IMR-90 (cell line): ENCODE results near the gene NUP205.

ENCODE experiments used
- BHLHE40 ChIP-seq: fragments of 150-350 bp; IDR thresholded peaks from 2 replicates; pipeline ENCODE4 v1.6.1; 2016; ENCODE audit warnings: mild to moderate bottlenecking, low read depth, low read length
- FOS ChIP-seq: fragments of 150-350 bp; IDR thresholded peaks from 2 replicates; pipeline ENCODE4 v1.6.1; 2016; ENCODE audit warnings: low read depth, low read length
- POLR2A ChIP-seq: IDR thresholded peaks from 2 replicates; pipeline ENCODE4 v1.6.1; 2012; ENCODE audit warnings: mild to moderate bottlenecking, low read depth, low read length
- RAD21 ChIP-seq: IDR thresholded peaks from 2 replicates; pipeline ENCODE4 v1.6.1; 2012; ENCODE audit warnings: low read length, improper control_type of control experiment
- RCOR1 ChIP-seq: IDR thresholded peaks from 2 replicates; pipeline ENCODE4 v1.6.1; 2012; ENCODE audit warnings: mild to moderate bottlenecking, low read length, improper control_type of control experiment; ENCODE audit not compliant: insufficient replicate concordance
- RFX5 ChIP-seq: IDR thresholded peaks from 2 replicates; pipeline ENCODE4 v1.8.0; 2012; ENCODE audit warnings: low read depth, mild to moderate bottlenecking, low read length, moderate library complexity
- SMC3 ChIP-seq: fragments of 150-350 bp; IDR thresholded peaks from 2 replicates; pipeline ENCODE4 v1.6.1; 2016; ENCODE audit warnings: low read depth, mild to moderate bottlenecking, antibody characterized with exemption, low read length, moderate library complexity
- TF ChIP-seq, protein P1 (sequence below): fragments of 150-350 bp; IDR thresholded peaks from 2 replicates; pipeline ENCODE4 v1.6.1; 2017; ENCODE audit warnings: mild to moderate bottlenecking, antibody characterized with exemption, low read length, low read depth
- TF ChIP-seq, protein P2 (sequence below): conservative IDR thresholded peaks from 2 replicates; pipeline ENCODE4 v1.5.1; 2012; ENCODE audit warnings: mild to moderate bottlenecking, low read depth, low read length, improper control_type of control experiment

DNA sequence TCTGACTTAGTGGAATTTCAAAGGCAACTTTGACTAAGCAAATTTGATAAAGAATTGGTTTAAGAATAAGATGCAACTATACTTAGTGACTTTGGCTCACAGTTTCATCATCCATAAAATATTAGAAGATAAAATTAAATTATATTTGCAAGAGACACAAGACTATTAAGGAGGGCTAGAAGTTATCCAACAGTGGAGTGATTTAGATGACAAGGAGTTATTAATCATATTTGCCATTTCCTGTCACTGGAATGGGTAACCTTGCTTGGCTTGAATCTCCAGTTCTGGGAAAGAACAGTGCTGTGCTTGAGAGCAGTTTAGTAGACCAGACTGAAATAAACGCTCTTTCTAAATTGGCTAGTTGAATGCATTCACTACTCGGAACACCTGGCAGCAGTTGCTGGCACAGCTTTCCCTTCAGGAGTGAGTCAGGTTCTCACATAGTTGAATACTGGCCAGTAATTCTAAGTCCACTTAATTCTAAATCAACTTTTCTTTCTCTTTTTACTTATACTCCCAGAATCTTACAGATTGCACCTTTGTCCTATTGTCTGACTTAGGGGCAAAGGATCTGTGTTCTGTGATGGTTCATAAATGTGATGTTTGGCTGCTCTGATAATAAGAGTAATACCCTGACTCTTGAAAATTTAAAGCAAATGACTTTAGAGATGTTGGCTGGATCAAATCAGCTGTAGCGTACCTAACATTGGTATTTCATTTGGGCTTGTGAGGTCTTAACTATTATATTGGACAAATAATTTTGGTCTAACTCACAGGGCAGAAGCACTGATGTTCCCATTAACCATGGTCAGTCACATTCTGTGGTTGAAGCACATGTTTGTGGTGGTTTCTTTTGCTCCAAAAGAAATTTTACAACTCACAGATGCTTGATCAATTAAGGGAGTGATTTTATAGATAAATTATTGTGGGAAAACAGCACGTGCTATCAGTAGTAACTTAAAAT lies 121.2 kb downstream of the NUP205 start:
- TF ChIP-seq SMC3 (no peak), POLR2A (no peak), RCOR1 (no peak), BHLHE40 (no peak), RAD21 (no peak), RFX5 (no peak), FOS (no peak)
- TF ChIP-seq, protein P1, sequence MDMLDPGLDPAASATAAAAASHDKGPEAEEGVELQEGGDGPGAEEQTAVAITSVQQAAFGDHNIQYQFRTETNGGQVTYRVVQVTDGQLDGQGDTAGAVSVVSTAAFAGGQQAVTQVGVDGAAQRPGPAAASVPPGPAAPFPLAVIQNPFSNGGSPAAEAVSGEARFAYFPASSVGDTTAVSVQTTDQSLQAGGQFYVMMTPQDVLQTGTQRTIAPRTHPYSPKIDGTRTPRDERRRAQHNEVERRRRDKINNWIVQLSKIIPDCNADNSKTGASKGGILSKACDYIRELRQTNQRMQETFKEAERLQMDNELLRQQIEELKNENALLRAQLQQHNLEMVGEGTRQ = no peak
- TF ChIP-seq, protein P2, sequence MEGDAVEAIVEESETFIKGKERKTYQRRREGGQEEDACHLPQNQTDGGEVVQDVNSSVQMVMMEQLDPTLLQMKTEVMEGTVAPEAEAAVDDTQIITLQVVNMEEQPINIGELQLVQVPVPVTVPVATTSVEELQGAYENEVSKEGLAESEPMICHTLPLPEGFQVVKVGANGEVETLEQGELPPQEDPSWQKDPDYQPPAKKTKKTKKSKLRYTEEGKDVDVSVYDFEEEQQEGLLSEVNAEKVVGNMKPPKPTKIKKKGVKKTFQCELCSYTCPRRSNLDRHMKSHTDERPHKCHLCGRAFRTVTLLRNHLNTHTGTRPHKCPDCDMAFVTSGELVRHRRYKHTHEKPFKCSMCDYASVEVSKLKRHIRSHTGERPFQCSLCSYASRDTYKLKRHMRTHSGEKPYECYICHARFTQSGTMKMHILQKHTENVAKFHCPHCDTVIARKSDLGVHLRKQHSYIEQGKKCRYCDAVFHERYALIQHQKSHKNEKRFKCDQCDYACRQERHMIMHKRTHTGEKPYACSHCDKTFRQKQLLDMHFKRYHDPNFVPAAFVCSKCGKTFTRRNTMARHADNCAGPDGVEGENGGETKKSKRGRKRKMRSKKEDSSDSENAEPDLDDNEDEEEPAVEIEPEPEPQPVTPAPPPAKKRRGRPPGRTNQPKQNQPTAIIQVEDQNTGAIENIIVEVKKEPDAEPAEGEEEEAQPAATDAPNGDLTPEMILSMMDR = no peak
